NCI-H2196 (cell line): ENCODE data around the gene HABP4.

ENCODE experiments used
- DNase-seq: peaks from one replicate; lab custom pipeline; 2025; ENCODE audit not compliant: unreplicated experiment; lab: John Stamatoyannopoulos, UW

The HABP4 gene

DNA sequence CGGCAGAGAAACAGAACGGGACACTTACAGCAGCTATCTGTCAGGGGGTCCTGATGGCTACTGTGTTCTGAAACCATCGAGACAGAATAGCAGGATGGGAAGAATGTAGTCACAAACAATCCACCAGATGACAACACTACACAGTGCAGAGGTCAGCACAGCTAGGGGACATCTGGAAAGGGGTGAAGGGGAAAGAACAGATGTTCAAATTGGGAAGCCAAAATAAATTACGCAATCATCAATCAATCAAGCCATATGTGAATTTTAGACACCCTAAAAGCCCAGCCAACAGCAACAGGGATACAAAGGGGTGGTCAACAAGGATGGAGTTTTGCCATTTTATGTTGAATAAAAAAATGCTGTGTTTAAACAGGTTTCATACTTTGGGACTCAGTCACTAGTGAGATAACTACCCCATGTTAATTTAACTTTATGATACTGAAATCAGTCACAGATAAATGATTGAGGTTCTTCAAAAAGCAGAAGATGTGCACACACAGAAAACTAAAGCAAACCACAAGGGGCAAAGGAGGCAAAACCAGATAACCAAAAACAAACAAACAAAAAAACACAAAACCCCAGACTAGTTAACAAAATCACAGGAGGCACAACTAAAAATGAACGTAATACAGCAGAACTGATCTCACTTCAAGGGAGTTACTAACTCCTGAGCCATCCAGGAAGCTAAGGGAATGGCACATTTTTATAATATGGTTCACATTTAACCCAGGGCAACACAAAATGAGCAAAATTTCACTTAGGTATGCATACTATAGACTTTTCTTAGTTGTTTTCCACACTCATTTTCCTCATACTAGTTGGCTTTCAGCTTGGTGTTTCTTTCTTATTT lies 65.9 kb downstream of the HABP4 start:
- DNase-seq: no peak

DNA sequence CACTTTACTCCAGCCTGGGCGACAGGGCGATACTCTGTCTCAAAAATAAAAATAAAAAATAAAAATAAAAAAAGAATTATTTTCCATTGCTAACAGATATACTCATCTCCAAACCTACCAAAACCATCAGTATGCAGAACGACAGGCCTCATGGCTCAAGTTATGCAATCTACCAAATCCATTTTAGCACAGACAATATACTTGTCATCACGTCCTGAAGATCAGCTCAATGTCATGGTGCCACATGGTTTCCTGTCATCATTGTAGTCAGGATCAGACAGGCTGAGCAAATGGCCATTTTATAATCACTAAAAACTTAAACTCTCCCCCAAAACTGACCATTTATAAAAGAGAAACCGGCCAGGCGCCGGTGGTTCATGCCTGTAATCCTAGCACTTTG lies 69.1 kb downstream of the HABP4 start:
- DNase-seq: no peak

- DNase-seq: no peak
Measured at GRCh38 chr9:96519787-96520186, 69.8 kb downstream of the HABP4 start.

- no peak for DNase-seq
Measured at GRCh38 chr9:96522366-96522765, 72.4 kb downstream of the HABP4 start.

- DNase-seq: no peak
Measured at GRCh38 chr9:96523374-96523773, 73.4 kb downstream of the HABP4 start.

DNA sequence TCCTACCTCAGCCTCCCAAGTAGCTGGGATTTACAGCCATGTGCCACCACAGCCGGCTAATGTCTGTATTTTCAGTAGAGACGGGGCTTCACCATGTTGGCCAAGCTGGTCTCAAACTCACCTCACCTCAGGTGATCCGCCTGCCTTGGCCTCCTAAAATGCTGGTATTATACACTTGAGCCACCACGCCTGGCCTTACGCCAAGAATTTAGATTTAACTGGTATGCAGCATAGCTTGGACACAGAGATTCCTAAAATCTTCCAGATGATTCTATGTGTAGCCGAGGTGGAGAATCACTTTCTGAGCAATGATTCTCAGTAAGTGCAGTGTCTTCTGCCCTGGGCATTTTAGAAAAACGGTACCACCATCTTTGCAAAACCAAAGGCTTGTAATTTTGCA lies 74.1 kb downstream of the HABP4 start:
- DNase-seq: no peak

DNA sequence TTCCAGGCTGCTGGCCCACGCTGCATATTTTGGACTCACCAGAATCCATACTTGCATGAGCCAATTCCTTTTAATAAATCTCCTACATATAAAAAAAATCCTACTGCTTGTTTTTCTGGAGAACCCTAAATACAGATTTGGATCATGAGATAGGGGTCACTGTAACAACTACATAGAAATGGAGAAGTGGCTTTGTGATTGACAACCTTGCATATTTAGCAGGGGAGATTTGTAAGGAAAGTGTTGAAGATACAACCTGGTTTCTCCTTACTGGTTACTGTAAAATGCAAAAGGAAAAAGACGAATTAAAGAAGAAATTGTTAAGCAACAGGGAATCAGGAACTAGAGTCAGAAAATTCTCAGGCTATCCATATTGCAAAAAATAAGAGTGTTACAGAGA lies 74.8 kb downstream of the HABP4 start:
- DNase-seq: no peak

DNA sequence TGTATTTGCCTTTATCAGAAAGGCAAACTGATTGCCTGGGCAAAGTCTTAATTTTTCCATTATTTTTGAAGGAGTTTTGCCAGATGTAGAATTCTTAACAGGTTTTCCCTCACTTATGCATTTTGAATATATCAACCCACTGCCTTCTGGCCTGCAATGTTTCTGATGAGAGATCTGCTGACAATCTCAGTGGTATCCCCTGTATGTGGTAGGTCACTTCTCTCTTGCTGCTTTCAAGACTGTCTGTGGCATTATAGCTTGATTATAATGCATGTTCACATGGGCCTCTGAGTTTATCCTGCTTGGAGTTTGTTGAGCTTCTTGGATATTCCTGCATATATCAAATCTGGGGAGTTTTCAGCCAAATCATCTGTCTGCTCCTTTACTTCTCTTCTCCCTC lies 82.2 kb downstream of the HABP4 start:
- no peak for DNase-seq

- no peak for DNase-seq
Measured at GRCh38 chr9:96540106-96540505, 90.1 kb downstream of the HABP4 start.
